Testis (tissue), 3 donors: ENCODE data around the gene PHF24. TPM values are rescaled to one million over a fixed set of nuclear protein-coding genes. Genes with fewer than 3 reads are reported as not detected.

Experiments used
- DNase-seq: peaks from one replicate; pipeline ENCODE4 v3.0.0-alpha.2; 2019
- H3K27ac ChIP-seq, 2 donors: fragments of 200-600 bp; sonication (generic); one replicate each; pipeline ENCODE4 v1.5.1; 2019
- H3K27me3 ChIP-seq: fragments of 200-600 bp; sonication (generic); one replicate; pipeline ENCODE4 v1.5.1; 2019
- H3K36me3 ChIP-seq: fragments of 200-600 bp; sonication (generic); one replicate; pipeline ENCODE4 v1.5.1; 2017; ENCODE audit warnings: low read depth; ENCODE audit errors: missing control alignments
- H3K4me1 ChIP-seq: fragments of 200-600 bp; sonication (generic); one replicate; pipeline ENCODE4 v1.5.1; 2019
- H3K4me3 ChIP-seq, 2 donors: fragments of 200-600 bp; sonication (generic); one replicate each; pipeline ENCODE4 v1.5.1; 2017 to 2019
- H3K9me3 ChIP-seq: fragments of 200-600 bp; sonication (generic); one replicate; pipeline ENCODE4 v1.5.1; 2017
- POLR2A ChIP-seq: fragments of 450-650 bp; IDR thresholded peaks from one replicate; pipeline ENCODE4 v1.6.1; 2017; ENCODE audit warnings: antibody characterized with exemption, mild to moderate bottlenecking, moderate library complexity
- WGBS, 2 donors: methylation state at CpG; one replicate each; pipeline ENCODE4 v1.1.5; 2018; 5-methylcytosine and 5-hydroxymethylcytosine counted together
- intact Hi-C: fragments of 100-400 bp; cut with DNase I; formaldehyde crosslinking; loops from one replicate; pipeline ENCODE4 v1.15.1; 2023; ENCODE audit warnings: low total_unique reads
- polyA plus RNA-seq: library from polyadenylated mRNA; stranded (reverse); fragments of 350-450 nt; fragmentation: Illumina TruSeq; extraction: RNeasy Lipid Tissue Mini Kit (QIAGEN cat#74804); gene quantifications from one replicate; pipeline ENCODE4 v1.2.3, GENCODE V29; 2014; ENCODE audit warnings: low read depth, low replicate concordance; ENCODE audit not compliant: insufficient read depth
- total RNA-seq, 2 donors: library from RNA; depleted of rRNA; stranded (reverse); fragments of >200 nt; gene quantifications; one replicate each; pipeline ENCODE4 v1.2.3, GENCODE V29; 2016
- TF ChIP-seq, protein P1 (sequence below), 3 experiments: fragments of 450-650 bp in 2 of 3; fragments of 200-600 bp in 1 of 3; sonication (generic) in 1 of 3; IDR thresholded peaks; one replicate each; pipeline ENCODE4 v1.5.1; 2016 to 2019; ENCODE audit warnings: antibody characterized with exemption in 3 of 3, mild to moderate bottlenecking in 2 of 3, moderate library complexity in 1 of 3

The PHF24 gene
- total and polyA plus RNA-seq, 3 donors from 2014 or later = 44.8 to 132 (median 93.3) TPM

- no peak for TF ChIP-seq POLR2A
- TF ChIP-seq, protein P1, sequence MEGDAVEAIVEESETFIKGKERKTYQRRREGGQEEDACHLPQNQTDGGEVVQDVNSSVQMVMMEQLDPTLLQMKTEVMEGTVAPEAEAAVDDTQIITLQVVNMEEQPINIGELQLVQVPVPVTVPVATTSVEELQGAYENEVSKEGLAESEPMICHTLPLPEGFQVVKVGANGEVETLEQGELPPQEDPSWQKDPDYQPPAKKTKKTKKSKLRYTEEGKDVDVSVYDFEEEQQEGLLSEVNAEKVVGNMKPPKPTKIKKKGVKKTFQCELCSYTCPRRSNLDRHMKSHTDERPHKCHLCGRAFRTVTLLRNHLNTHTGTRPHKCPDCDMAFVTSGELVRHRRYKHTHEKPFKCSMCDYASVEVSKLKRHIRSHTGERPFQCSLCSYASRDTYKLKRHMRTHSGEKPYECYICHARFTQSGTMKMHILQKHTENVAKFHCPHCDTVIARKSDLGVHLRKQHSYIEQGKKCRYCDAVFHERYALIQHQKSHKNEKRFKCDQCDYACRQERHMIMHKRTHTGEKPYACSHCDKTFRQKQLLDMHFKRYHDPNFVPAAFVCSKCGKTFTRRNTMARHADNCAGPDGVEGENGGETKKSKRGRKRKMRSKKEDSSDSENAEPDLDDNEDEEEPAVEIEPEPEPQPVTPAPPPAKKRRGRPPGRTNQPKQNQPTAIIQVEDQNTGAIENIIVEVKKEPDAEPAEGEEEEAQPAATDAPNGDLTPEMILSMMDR (IDR thresholded peaks at IDR 0.05) = no peak
- no peak overlapping the region for H3K27ac ChIP-seq
- peaks cover 11% of the 10 kb centered on the region for H3K4me1 ChIP-seq
- DNase-seq = no peak
- no peaks in the 10 kb centered on the region for H3K27me3 ChIP-seq
- intact Hi-C loops = no loop called here
- no peaks in the 10 kb centered on the region for H3K9me3 ChIP-seq
- no peak overlapping the region for H3K4me3 ChIP-seq
- 54 to 63% methylated on average over 1 of the region's 1 CpG for WGBS, 2 donors
- H3K36me3 ChIP-seq = no peaks in the 10 kb centered on the region
Measured at GRCh38 chr9:35027860-35028259, 69.8 kb downstream of the PHF24 start.

DNA sequence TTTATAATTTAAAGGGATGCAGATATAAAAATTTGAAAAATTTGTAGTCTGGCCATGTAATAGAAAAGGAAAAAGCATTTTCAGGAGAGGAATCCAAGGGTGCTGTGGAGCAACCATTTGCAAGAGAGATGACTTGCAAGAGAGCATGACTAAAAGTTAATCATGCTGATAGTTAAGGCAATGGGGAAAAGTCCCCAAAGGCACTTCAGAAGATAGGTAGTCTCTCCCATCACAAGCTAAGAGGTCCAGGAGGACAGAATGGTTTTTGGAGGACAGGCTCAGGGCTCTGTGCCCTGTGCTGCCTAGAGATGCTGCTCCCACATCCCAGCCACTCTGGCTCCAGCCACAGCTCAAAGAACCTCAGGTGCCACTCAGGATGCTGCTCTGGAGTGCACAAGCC lies 70.3 kb downstream of the PHF24 start:
- no peak overlapping the region for H3K27ac ChIP-seq
- H3K4me1 ChIP-seq = peaks cover 11% of the 10 kb centered on the region
- no peaks in the 10 kb centered on the region for H3K36me3 ChIP-seq
- TF ChIP-seq POLR2A = no peak
- TF ChIP-seq, protein P1 (IDR thresholded peaks at IDR 0.05) = no peak
- no peak overlapping the region for H3K4me3 ChIP-seq
- no peaks in the 10 kb centered on the region for H3K9me3 ChIP-seq
- intact Hi-C loops = no loop called here
- no peak for DNase-seq
- no peaks in the 10 kb centered on the region for H3K27me3 ChIP-seq

DNA sequence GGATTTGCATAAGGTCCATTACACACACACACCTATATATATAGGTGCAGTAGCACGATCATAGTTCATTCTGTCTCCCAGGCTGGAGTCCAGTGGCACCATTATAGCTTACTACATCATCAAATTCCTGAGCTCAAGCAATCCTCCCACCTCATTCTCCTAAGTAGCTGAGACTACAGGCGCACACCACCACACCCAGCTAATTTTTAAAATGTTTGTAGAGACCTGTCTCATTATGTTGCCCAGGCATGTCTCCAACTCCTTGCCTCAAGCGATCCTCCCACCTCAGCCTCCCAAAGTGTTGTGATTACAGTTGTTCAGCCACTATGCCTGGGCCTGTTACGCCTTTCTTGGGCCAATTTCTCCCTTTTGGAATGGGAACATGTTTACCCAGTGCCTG lies 71.2 kb downstream of the PHF24 start:
- 70 to 90% methylated on average over 4 of the region's 4 CpGs for WGBS, 2 donors
- no peak for DNase-seq
- TF ChIP-seq POLR2A = no peak
- TF ChIP-seq, protein P1 (IDR thresholded peaks at IDR 0.05) = no peak
- Histone ChIP-seq H3K36me3 (no peaks in the 10 kb centered on the region), H3K4me1 (peaks cover 11% of the 10 kb centered on the region), H3K27me3 (no peaks in the 10 kb centered on the region), H3K9me3 (no peaks in the 10 kb centered on the region), H3K27ac (no peak overlapping the region), H3K4me3 (no peak overlapping the region)
- intact Hi-C loops = no loop called here

DNA sequence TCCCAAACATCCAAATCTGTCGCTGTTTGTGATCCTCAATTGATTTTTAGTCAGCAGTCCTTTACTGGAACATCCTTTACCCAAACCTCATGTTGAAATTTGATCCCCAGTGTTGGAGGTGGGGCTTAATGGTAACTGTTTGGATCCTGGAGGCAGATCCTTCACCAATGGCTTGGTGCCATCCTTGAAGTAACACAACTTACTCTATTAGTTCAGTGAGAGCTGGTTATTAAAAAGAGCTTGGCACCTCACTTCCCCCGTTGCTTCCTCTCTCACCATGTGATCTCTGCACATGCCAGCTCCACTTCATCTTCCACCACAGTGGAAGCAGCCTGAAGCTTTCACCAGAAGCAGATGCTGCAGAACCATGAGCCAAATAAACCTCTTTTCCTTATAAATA lies 71.8 kb downstream of the PHF24 start:
- H3K36me3 ChIP-seq = no peaks in the 10 kb centered on the region
- no peak for TF ChIP-seq POLR2A
- TF ChIP-seq, protein P1 (IDR thresholded peaks at IDR 0.05) = no peak
- H3K4me3 ChIP-seq = no peak overlapping the region
- H3K27ac ChIP-seq = no peak overlapping the region
- H3K9me3 ChIP-seq = no peaks in the 10 kb centered on the region
- no peaks in the 10 kb centered on the region for H3K27me3 ChIP-seq
- intact Hi-C loops = no loop called here
- no peak for DNase-seq
- 79 to 88% methylated on average over 2 of the region's 2 CpGs for WGBS, 2 donors
- H3K4me1 ChIP-seq = peaks cover 11% of the 10 kb centered on the region

Other genes with a start within 250 kb of the PHF24 start
- 1 to 10 TPM; 1.7 to 2.0 TPM for gene CCL21, start 248.1 kb upstream of the PHF24 start, total RNA-seq
- 76.3 TPM for gene CCL21, start 248.1 kb upstream of the PHF24 start, polyA plus RNA-seq
- 10 to 100 TPM; 44.0 to 49.9 TPM for gene DNAJB5, start 31.5 kb downstream of the PHF24 start, total RNA-seq
- gene DNAJB5, start 31.5 kb downstream of the PHF24 start, polyA plus RNA-seq = 47.7 TPM
- 100 to 1,000 TPM; 171 to 186 TPM for gene VCP, start 114.3 kb downstream of the PHF24 start, total RNA-seq
- gene VCP, start 114.3 kb downstream of the PHF24 start, polyA plus RNA-seq = 229 TPM
- gene FANCG, start 121.7 kb downstream of the PHF24 start, total RNA-seq = 10 to 100 TPM; 32.3 to 57.2 TPM
- gene FANCG, start 121.7 kb downstream of the PHF24 start, polyA plus RNA-seq = 25.5 TPM
- 10 to 100 TPM; 27.6 to 33.1 TPM for gene PIGO, start 138.3 kb downstream of the PHF24 start, total RNA-seq
- gene PIGO, start 138.3 kb downstream of the PHF24 start, polyA plus RNA-seq = 41.4 TPM
- 100 to 1,000 TPM in 1 of 2 donors, 10 to 100 TPM in 1; 87.1 to 115 TPM for gene STOML2, start 144.8 kb downstream of the PHF24 start, total RNA-seq
- gene STOML2, start 144.8 kb downstream of the PHF24 start, polyA plus RNA-seq = 102 TPM
- 10 to 100 TPM; 15.9 to 19.6 TPM for gene ATOSB, start 157.6 kb downstream of the PHF24 start, total RNA-seq
- 16.0 TPM for gene ATOSB, start 157.6 kb downstream of the PHF24 start, polyA plus RNA-seq
- gene UNC13B, start 203.7 kb downstream of the PHF24 start, total RNA-seq = 10 to 100 TPM; 37.0 to 51.0 TPM
- 40.2 TPM for gene UNC13B, start 203.7 kb downstream of the PHF24 start, polyA plus RNA-seq